IMR-90 (cell line): ENCODE data around the gene GOLGA1.

ENCODE experiments used
- BHLHE40 ChIP-seq: fragments of 150-350 bp; IDR thresholded peaks from 2 replicates; pipeline ENCODE4 v1.6.1; 2016; ENCODE audit warnings: mild to moderate bottlenecking, low read depth, low read length
- CEBPB ChIP-seq: IDR thresholded peaks from 2 replicates; pipeline ENCODE4 v1.6.1; 2012; ENCODE audit warnings: low read depth, low read length, improper control_type of control experiment
- CHD1 ChIP-seq: IDR thresholded peaks from 2 replicates; pipeline ENCODE4 v1.6.1; 2012; ENCODE audit warnings: low read depth, low read length, improper control_type of control experiment
- FOS ChIP-seq: fragments of 150-350 bp; IDR thresholded peaks from 2 replicates; pipeline ENCODE4 v1.6.1; 2016; ENCODE audit warnings: low read depth, low read length
- MAFK ChIP-seq: IDR thresholded peaks from 2 replicates; pipeline ENCODE4 v1.6.1; 2012; ENCODE audit warnings: low read depth, low read length, improper control_type of control experiment
- MAZ ChIP-seq: IDR thresholded peaks from 2 replicates; pipeline ENCODE4 v1.6.1; 2012; ENCODE audit warnings: low read depth, mild to moderate bottlenecking, low read length, improper control_type of control experiment, moderate library complexity, borderline replicate concordance
- NFE2L2 ChIP-seq: fragments of 150-350 bp; IDR thresholded peaks from 2 replicates; pipeline ENCODE4 v1.6.1; 2016; ENCODE audit warnings: low read depth, mild to moderate bottlenecking, low read length
- POLR2A ChIP-seq: IDR thresholded peaks from 2 replicates; pipeline ENCODE4 v1.6.1; 2012; ENCODE audit warnings: mild to moderate bottlenecking, low read depth, low read length
- RAD21 ChIP-seq: IDR thresholded peaks from 2 replicates; pipeline ENCODE4 v1.6.1; 2012; ENCODE audit warnings: low read length, improper control_type of control experiment
- SMC3 ChIP-seq: fragments of 150-350 bp; IDR thresholded peaks from 2 replicates; pipeline ENCODE4 v1.6.1; 2016; ENCODE audit warnings: low read depth, mild to moderate bottlenecking, antibody characterized with exemption, low read length, moderate library complexity
- TF ChIP-seq, protein P1 (sequence below): conservative IDR thresholded peaks from 2 replicates; pipeline ENCODE4 v1.5.1; 2012; ENCODE audit warnings: mild to moderate bottlenecking, low read depth, low read length, improper control_type of control experiment
- TF ChIP-seq, protein P2 (sequence below): fragments of 150-350 bp; IDR thresholded peaks from 2 replicates; pipeline ENCODE4 v1.6.1; 2017; ENCODE audit warnings: mild to moderate bottlenecking, antibody characterized with exemption, low read length, low read depth
- TF ChIP-seq, protein P3 (sequence below): fragments of 150-350 bp; IDR thresholded peaks from 2 replicates; pipeline ENCODE4 v1.6.1; 2016; ENCODE audit warnings: low read depth, mild to moderate bottlenecking, low read length, moderate library complexity, borderline replicate concordance

DNA sequence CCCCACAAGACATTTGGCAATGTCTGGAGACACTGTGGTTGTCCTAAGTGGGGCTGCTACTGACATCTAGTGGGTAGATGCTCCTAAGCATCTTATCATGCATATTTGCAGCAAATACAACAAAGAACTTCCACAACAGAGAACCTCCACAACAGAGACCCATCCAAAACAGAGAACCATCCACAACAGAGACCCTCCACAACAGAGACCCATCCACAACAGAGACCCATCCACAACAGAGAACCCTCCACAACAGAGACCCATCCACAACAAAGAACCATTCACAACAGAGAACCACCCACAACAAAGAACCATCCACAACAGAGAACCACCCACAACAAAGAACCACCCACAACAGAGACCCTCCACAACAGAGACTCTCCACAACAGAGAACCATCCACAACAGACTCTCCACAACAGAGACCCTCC lies 46.1 kb downstream of the GOLGA1 start:
- TF ChIP-seq, protein P1, sequence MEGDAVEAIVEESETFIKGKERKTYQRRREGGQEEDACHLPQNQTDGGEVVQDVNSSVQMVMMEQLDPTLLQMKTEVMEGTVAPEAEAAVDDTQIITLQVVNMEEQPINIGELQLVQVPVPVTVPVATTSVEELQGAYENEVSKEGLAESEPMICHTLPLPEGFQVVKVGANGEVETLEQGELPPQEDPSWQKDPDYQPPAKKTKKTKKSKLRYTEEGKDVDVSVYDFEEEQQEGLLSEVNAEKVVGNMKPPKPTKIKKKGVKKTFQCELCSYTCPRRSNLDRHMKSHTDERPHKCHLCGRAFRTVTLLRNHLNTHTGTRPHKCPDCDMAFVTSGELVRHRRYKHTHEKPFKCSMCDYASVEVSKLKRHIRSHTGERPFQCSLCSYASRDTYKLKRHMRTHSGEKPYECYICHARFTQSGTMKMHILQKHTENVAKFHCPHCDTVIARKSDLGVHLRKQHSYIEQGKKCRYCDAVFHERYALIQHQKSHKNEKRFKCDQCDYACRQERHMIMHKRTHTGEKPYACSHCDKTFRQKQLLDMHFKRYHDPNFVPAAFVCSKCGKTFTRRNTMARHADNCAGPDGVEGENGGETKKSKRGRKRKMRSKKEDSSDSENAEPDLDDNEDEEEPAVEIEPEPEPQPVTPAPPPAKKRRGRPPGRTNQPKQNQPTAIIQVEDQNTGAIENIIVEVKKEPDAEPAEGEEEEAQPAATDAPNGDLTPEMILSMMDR: peak; percentile 62
- TF ChIP-seq, protein P2, sequence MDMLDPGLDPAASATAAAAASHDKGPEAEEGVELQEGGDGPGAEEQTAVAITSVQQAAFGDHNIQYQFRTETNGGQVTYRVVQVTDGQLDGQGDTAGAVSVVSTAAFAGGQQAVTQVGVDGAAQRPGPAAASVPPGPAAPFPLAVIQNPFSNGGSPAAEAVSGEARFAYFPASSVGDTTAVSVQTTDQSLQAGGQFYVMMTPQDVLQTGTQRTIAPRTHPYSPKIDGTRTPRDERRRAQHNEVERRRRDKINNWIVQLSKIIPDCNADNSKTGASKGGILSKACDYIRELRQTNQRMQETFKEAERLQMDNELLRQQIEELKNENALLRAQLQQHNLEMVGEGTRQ: no peak
- TF ChIP-seq POLR2A: no peak
- TF ChIP-seq RAD21: peak; percentile 61
- TF ChIP-seq FOS: no peak
- TF ChIP-seq CEBPB: peak; percentile 20; the same call in 1 of the 2 replicates
- TF ChIP-seq NFE2L2: no peak
- TF ChIP-seq SMC3: peak; percentile 38; the same call in 1 of the 2 replicates
- TF ChIP-seq, protein P3, sequence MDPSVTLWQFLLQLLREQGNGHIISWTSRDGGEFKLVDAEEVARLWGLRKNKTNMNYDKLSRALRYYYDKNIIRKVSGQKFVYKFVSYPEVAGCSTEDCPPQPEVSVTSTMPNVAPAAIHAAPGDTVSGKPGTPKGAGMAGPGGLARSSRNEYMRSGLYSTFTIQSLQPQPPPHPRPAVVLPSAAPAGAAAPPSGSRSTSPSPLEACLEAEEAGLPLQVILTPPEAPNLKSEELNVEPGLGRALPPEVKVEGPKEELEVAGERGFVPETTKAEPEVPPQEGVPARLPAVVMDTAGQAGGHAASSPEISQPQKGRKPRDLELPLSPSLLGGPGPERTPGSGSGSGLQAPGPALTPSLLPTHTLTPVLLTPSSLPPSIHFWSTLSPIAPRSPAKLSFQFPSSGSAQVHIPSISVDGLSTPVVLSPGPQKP: no peak
- no peak for TF ChIP-seq MAFK
- no peak for TF ChIP-seq MAZ
- TF ChIP-seq BHLHE40: peak; percentile 40; the same call in 1 of the 2 replicates
- TF ChIP-seq CHD1: no peak
